ENCODE results near the gene KIF25.

Gene KIF25

DNA sequence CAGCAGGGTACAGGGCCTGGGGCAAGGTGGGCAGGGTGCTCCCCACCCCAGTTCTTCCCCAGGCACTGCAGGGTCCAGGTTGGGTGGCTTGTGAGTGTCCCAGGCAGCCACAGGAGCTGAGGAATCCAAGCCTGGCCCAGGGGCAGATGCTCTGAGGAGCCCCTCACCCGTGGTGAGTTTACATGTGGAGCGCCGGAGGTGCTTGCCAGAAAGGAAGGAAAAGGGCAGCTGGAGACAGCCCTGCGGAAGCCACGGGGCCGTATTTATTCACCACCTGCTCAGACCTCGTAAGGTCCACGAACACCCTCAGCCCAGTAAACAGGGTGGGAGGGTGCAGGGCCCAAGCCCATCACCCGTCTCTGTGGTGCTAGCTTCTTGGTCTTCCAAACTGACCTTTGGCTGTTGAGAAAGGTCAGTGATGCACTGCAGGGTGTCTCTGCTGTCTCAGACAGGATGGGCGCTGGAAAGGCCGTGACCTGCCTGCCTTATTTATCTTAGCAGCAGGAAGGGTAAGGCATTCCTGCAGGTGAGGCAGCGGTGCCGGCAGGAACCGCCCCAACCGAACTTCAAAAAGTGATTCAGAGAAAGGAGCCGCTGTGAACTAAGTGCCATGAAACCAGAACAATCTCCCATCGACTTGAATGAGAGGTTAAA, 85.5 kb downstream of the KIF25 start:
- H3K9ac ChIP-seq (ENCODE audit: insufficient read length, low read depth): no peak overlapping the region

DNA sequence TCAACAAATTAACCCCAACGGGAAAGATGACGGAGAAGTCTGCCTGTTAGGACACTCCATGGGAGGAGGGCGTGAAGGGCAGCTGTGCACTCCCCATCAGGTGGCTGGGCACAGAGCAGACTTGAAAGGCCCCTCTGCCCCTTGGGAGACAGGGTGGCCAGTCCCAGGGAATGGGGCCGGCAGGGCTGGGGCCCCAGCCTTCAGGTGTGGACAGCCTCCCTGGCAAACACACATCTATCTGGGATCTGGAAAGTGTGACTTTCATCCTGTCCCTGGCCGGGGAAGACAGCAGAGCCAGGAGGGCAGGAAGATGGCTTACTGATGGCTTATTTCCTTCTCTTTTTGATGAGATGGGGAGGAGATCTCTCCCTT, 86.0 kb downstream of the KIF25 start:
- Histone ChIP-seq H3K4me1 (ENCODE audit: insufficient read depth, insufficient read length) (peaks cover 13% of the 10 kb centered on the region), H3K27me3 (ENCODE audit: insufficient read depth, insufficient read length) (no peaks in the 10 kb centered on the region), H3K9ac (ENCODE audit: insufficient read length, low read depth) (no peak overlapping the region), H3K36me3 (ENCODE audit: insufficient read depth, insufficient read length, low read length) (no peaks in the 10 kb centered on the region), H3K9me3 (ENCODE audit: insufficient read depth, low read length) (no peaks in the 10 kb centered on the region), H3K4me3 (ENCODE audit: insufficient read length, low read depth) (no peak overlapping the region)
- TF ChIP-seq SUZ12 (IDR thresholded peaks at IDR 0.05; ENCODE audit: extremely low read depth, insufficient read depth, insufficient read length): no peak
- DNase-seq (ENCODE audit: low read depth, low spot score): no peak

More for the DNA sequence above, 85.5 kb downstream of the KIF25 start:
- TF ChIP-seq ZNF274 (IDR thresholded peaks at IDR 0.05; ENCODE audit: low read depth, low read length) (no peak), SUZ12 (IDR thresholded peaks at IDR 0.05; ENCODE audit: extremely low read depth, insufficient read depth, insufficient read length) (no peak), YY1 (IDR thresholded peaks at IDR 0.05; ENCODE audit: insufficient read depth, insufficient read length) (no peak)
- no peak overlapping the region for H3K4me3 ChIP-seq (ENCODE audit: insufficient read length, low read depth)
- DNase-seq (ENCODE audit: low read depth, low spot score): no peak
- no peaks in the 10 kb centered on the region for H3K36me3 ChIP-seq (ENCODE audit: insufficient read depth, insufficient read length, low read length)
- peaks cover 13% of the 10 kb centered on the region for H3K4me1 ChIP-seq (ENCODE audit: insufficient read depth, insufficient read length)
- H3K9me3 ChIP-seq (ENCODE audit: insufficient read depth, low read length): no peaks in the 10 kb centered on the region
- H3K27me3 ChIP-seq (ENCODE audit: insufficient read depth, insufficient read length): no peaks in the 10 kb centered on the region

DNA sequence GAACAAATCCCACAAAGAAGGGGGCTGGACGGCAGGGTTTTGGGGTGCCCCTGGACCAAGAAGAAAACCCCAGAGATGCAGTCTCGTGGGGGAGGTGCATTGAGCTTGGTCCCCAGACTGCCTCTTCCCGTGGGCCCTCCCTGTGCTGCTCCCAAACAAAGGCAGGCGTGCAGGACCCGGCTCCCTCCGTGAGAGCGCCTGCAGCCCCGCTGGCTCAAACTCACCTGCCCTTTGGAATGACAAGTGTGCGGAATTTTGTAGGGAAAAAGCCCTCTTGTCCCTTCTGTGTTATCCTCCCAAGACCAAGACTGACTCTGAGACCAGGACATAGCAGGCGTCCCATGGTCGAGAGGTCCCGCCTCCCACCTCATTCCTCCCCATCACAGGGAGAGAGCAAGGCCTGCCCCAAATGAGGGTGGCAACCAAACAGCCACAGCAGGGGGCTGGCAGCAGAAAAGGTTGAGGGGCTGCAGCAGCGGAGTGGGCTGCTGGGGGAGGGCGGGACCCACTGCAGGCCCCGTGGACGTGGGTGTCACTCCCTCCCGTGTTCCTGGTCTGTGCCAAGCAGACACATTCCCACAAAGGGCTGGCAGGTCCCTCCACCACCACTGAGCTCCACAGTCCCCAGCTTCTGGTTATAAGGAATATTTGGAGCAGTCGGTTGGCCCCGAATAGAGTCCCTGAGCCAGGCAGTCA, 87.1 kb downstream of the KIF25 start:
- H3K9ac ChIP-seq (ENCODE audit: insufficient read length, low read depth): no peak overlapping the region
- no peaks in the 10 kb centered on the region for H3K36me3 ChIP-seq (ENCODE audit: insufficient read depth, insufficient read length, low read length)
- peaks cover 23% of the 10 kb centered on the region for H3K4me1 ChIP-seq (ENCODE audit: insufficient read depth, insufficient read length)
- H3K4me3 ChIP-seq (ENCODE audit: insufficient read length, low read depth): no peak overlapping the region
- H3K9me3 ChIP-seq (ENCODE audit: insufficient read depth, low read length): no peaks in the 10 kb centered on the region
- no peaks in the 10 kb centered on the region for H3K27me3 ChIP-seq (ENCODE audit: insufficient read depth, insufficient read length)
- no peak for DNase-seq (ENCODE audit: low read depth, low spot score)
- no peak for TF ChIP-seq ZNF274 (IDR thresholded peaks at IDR 0.05; ENCODE audit: low read depth, low read length)
- no peak for TF ChIP-seq SUZ12 (IDR thresholded peaks at IDR 0.05; ENCODE audit: extremely low read depth, insufficient read depth, insufficient read length)
- TF ChIP-seq YY1 (IDR thresholded peaks at IDR 0.05; ENCODE audit: insufficient read depth, insufficient read length): no peak

DNA sequence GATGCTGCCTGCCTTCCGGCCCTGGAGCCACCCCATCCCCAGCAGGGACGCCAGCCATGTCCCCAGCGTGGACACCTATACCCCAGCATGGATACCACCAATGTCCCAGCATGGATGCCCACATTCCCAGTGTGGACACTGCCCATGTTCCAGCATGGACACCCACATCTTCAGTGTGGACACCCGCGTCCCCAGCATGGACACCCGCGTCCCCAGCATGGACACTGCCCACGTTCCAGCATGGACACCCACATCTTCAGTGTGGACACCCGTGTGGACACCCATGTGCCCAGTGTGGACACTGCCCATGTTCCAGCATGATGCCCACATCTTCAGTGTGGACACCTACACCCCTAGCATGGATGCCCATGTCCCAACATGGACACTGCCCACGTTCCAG, 88.6 kb downstream of the KIF25 start:
- DNase-seq (ENCODE audit: low read depth, low spot score): no peak
- Histone ChIP-seq H3K36me3 (ENCODE audit: insufficient read depth, insufficient read length, low read length) (no peaks in the 10 kb centered on the region), H3K9me3 (ENCODE audit: insufficient read depth, low read length) (no peaks in the 10 kb centered on the region), H3K9ac (ENCODE audit: insufficient read length, low read depth) (no peak overlapping the region), H3K27me3 (ENCODE audit: insufficient read depth, insufficient read length) (no peaks in the 10 kb centered on the region), H3K4me1 (ENCODE audit: insufficient read depth, insufficient read length) (peaks cover 26% of the 10 kb centered on the region), H3K4me3 (ENCODE audit: insufficient read length, low read depth) (no peak overlapping the region)
- TF ChIP-seq YY1 (IDR thresholded peaks at IDR 0.05; ENCODE audit: insufficient read depth, insufficient read length) (no peak), SUZ12 (IDR thresholded peaks at IDR 0.05; ENCODE audit: extremely low read depth, insufficient read depth, insufficient read length) (no peak), ZNF274 (IDR thresholded peaks at IDR 0.05; ENCODE audit: low read depth, low read length) (no peak)

DNA sequence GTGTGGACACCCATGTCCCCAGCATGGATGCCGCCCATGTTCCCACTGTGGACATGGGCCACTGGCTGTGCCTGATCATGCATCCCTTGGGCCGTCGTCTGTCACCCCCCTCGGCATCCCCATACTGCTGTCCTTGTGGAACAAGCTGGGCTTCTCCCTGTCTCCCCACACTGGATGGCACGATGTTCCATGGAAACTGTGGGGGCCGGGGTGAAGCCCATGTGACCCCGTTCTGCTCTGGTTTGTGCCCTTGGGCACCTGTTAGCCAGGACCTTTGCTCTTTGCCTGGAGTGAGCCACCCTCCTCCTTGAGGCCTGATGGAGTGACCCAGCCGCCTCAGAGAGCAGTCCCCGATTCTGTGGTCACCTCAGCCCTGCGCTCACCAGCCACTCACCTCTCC, 89.1 kb downstream of the KIF25 start:
- Histone ChIP-seq H3K27me3 (ENCODE audit: insufficient read depth, insufficient read length) (no peaks in the 10 kb centered on the region), H3K9ac (ENCODE audit: insufficient read length, low read depth) (no peak overlapping the region), H3K4me1 (ENCODE audit: insufficient read depth, insufficient read length) (peaks cover 26% of the 10 kb centered on the region), H3K9me3 (ENCODE audit: insufficient read depth, low read length) (no peaks in the 10 kb centered on the region), H3K36me3 (ENCODE audit: insufficient read depth, insufficient read length, low read length) (no peaks in the 10 kb centered on the region), H3K4me3 (ENCODE audit: insufficient read length, low read depth) (no peak overlapping the region)
- DNase-seq (ENCODE audit: low read depth, low spot score): no peak
- TF ChIP-seq SUZ12 (IDR thresholded peaks at IDR 0.05; ENCODE audit: extremely low read depth, insufficient read depth, insufficient read length) (no peak), YY1 (IDR thresholded peaks at IDR 0.05; ENCODE audit: insufficient read depth, insufficient read length) (no peak), ZNF274 (IDR thresholded peaks at IDR 0.05; ENCODE audit: low read depth, low read length) (no peak)

DNA sequence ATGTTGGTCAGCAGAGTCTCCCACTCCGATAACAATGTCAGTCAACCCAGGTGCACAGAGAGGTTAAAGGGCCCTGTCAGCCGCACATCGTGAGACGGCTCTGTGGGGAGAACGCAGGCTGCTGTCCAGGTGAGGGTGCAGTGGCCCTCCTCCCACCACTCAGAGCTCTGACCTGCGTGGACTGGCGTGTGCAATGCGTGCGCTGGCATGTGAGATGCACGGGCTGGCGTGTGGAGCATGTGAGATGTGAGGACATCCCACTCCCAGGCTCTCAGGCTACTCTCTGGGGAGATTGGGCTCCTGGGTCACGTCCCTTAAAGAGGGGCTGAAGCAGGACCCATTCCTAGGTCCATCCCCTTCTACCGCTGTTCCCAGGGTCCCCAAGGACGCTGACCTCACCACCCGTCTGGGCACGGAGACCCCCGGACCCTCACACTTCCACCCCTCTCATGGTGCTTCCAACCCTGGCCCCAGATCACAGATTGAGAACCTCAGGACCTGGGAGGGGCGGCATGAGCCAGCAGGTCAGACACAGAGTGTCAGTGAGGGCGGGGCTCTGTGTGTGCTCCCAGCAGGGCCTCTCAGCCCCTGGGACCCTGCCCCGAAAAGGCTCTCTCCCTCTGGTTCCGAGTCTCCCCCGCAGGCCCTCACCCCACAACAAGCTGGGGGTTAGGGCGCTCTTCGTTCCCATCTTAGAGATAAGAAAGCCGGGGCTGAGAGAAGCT, 90.1 kb downstream of the KIF25 start:
- H3K36me3 ChIP-seq (ENCODE audit: insufficient read depth, insufficient read length, low read length): no peaks in the 10 kb centered on the region
- H3K27me3 ChIP-seq (ENCODE audit: insufficient read depth, insufficient read length): no peaks in the 10 kb centered on the region
- TF ChIP-seq YY1 (IDR thresholded peaks at IDR 0.05; ENCODE audit: insufficient read depth, insufficient read length) (no peak), SUZ12 (IDR thresholded peaks at IDR 0.05; ENCODE audit: extremely low read depth, insufficient read depth, insufficient read length) (no peak), ZNF274 (IDR thresholded peaks at IDR 0.05; ENCODE audit: low read depth, low read length) (no peak)
- DNase-seq (ENCODE audit: low read depth, low spot score): no peak
- peaks cover 26% of the 10 kb centered on the region for H3K4me1 ChIP-seq (ENCODE audit: insufficient read depth, insufficient read length)
- H3K9me3 ChIP-seq (ENCODE audit: insufficient read depth, low read length): no peaks in the 10 kb centered on the region
- H3K9ac ChIP-seq (ENCODE audit: insufficient read length, low read depth): peak overlapping the region; percentile 16
- no peak overlapping the region for H3K4me3 ChIP-seq (ENCODE audit: insufficient read length, low read depth)

All from NT2/D1 (cell line).